Heart left ventricle (tissue), 13 donors: Measurements from ENCODE around the gene FCN2.

Source experiments
- POLR2A ChIP-seq, 2 donors: fragments of 450-650 bp; IDR thresholded peaks; one replicate each; pipeline ENCODE4 v1.6.1; 2017; ENCODE audit warnings: antibody characterized with exemption in 2 of 2, mild to moderate bottlenecking in 2 of 2, moderate library complexity in 2 of 2
- TF ChIP-seq, protein P1 (sequence below), 12 donors: fragments of 200-600 bp; sonication (generic) in 4 of 12; IDR thresholded peaks; one replicate each; pipeline versions ENCODE4 v1.5.0 to v1.8.0; 2018 to 2022; ENCODE audit warnings: antibody characterized with exemption in 12 of 12, mild to moderate bottlenecking in 5 of 12
- donor health status: ischemic (EF 13 %, LVEDD 7.1; RV severe dilation, severe dysfunction).
- donor health status: DM: no; HTN: yes; CAD: no.
- donor health status: DM: no; HTN: no; CAD: no.
- donor health status: ischemic (EF 25% LVEDD 6.9; RV normal size, moderate dysfunction).
- donor health status: ischemic (EF 25% LVEDD 5.7; RV mildly dilated, moderate dysfunction).
- donor health status: ischemic (EF 35%, LVEDD 5.7; RV mildly dilated, moderate dysfunction).
- donor health status: nonischemic (EF 11% LVEDD 7.7; RV severe dilation, severe dysfunction).
- donor health status: DM: yes; HTN: yes; CAD: no.
- donor health status: PGD.
- donor health status: ischemic (EF 29% LVEDD 5.4; RV normal size, mild dysfunction).
- donor health status: nonischemic (EF 23%, LVEDD 6.1; RV moderate dilation, normal function).

DNA sequence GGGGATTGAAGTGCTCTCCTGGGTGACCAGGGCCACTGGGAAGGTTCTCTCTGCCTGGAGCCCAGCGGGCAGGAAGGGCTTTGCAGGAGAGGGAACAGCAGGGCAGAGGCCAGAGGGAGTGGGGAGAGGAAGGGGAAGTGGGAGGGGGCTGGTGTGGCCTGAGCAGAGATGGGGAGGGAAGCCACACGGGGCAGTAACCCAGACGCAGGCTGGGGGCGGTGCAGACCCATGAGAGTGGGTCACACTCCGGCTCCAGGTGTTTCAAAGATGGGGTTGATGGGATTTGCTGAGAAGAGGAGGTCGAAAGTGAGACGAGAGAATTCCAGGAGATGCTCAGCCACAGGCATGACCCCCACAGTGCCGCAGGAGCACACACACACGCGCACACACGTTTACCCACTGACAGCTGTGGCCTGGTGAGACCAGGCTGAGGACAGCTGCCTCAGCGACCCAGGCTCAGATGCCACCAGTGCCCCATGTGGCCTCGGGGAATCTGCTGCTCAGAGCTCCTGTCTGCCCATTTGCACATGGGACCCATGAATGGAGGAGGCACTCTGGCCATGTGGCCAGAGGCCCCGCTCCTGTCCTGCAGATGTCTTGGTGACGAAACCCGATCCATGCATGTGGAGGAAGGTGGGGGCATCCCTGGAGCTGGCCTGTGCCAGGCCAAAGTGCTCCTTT is 32.7 kb upstream of the FCN2 start:
- TF ChIP-seq, protein P1, sequence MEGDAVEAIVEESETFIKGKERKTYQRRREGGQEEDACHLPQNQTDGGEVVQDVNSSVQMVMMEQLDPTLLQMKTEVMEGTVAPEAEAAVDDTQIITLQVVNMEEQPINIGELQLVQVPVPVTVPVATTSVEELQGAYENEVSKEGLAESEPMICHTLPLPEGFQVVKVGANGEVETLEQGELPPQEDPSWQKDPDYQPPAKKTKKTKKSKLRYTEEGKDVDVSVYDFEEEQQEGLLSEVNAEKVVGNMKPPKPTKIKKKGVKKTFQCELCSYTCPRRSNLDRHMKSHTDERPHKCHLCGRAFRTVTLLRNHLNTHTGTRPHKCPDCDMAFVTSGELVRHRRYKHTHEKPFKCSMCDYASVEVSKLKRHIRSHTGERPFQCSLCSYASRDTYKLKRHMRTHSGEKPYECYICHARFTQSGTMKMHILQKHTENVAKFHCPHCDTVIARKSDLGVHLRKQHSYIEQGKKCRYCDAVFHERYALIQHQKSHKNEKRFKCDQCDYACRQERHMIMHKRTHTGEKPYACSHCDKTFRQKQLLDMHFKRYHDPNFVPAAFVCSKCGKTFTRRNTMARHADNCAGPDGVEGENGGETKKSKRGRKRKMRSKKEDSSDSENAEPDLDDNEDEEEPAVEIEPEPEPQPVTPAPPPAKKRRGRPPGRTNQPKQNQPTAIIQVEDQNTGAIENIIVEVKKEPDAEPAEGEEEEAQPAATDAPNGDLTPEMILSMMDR (IDR thresholded peaks at IDR 0.05), result no peak
- no peak for TF ChIP-seq POLR2A (IDR thresholded peaks at IDR 0.05)
